Measurements from ENCODE around the gene OTOP3.
"Not testable (repeated sequence)": the region's sequence is repeated elsewhere in the genome, so short reads cannot be mapped to it uniquely, and the experiment has no call there.

Gene OTOP3

GRCh38 chr17:74960570-74961342, 25.1 kb downstream of the OTOP3 start:
- no peak overlapping the region for H3K27ac ChIP-seq (ENCODE audit: insufficient read depth, low read depth, low read length, poor library complexity, severe bottlenecking)
- H3K4me3 ChIP-seq (ENCODE audit: insufficient read depth, low read depth, low read length), result no peak overlapping the region
- WGBS, 2 experiments, result 29 to 39% methylated on average over 19 of the region's 19 CpGs
- no peaks in the 10 kb centered on the region for H3K36me3 ChIP-seq (ENCODE audit: control insufficient read depth, insufficient read depth, low read length)
- peaks cover 29% of the 10 kb centered on the region for H3K27me3 ChIP-seq (ENCODE audit: control insufficient read depth, insufficient read depth, low read length, poor library complexity, severe bottlenecking)
- no peaks in the 10 kb centered on the region for H3K4me1 ChIP-seq (ENCODE audit: control insufficient read depth, insufficient read depth, low read length)
- no peaks in the 10 kb centered on the region for H3K9me3 ChIP-seq (ENCODE audit: control insufficient read depth, low read length)

DNA sequence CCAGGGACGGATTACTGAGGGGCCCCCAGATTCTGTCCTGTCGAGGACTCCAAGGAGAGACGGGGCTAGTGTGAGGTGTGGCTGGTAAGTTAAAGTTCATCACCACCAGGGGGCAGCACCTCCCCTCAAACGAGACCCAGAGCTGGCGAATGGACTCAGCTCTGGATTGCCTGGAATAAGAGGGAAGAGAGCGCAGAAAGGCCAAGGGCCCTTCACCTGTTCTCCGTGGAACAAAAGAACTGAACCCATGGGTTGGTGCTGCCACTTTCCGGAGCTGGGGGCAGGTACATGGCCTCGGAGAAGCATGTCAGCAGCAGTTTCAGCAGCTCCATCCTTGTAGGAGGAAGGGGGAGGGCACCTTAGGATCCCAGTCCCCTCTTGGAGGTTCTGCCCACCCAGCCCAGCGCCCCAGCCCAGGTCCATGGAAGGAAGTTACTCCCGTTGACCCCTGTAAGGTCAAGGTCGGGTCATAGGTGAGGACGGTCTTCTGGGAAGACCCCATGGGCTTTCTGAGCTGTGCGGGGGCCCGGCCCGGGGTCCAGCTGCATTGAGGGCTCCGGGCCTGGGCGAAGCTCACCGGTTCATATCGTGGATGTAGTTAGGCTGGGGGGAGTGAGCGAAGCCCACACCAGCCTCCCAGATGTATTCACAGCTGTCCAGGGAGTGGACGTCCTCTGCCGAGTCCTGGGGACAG, 26.1 kb downstream of the OTOP3 start:
- H3K36me3 ChIP-seq (ENCODE audit: control insufficient read depth, insufficient read depth, low read length), result no peaks in the 10 kb centered on the region
- no peaks in the 10 kb centered on the region for H3K4me1 ChIP-seq (ENCODE audit: control insufficient read depth, insufficient read depth, low read length)
- H3K27ac ChIP-seq (ENCODE audit: insufficient read depth, low read depth, low read length, poor library complexity, severe bottlenecking), result no peak overlapping the region
- 53 to 56% methylated on average over 23 of the region's 23 CpGs for WGBS, 2 experiments
- H3K9me3 ChIP-seq (ENCODE audit: control insufficient read depth, low read length), result no peaks in the 10 kb centered on the region
- peaks cover 26% of the 10 kb centered on the region for H3K27me3 ChIP-seq (ENCODE audit: control insufficient read depth, insufficient read depth, low read length, poor library complexity, severe bottlenecking)
- no peak overlapping the region for H3K4me3 ChIP-seq (ENCODE audit: insufficient read depth, low read depth, low read length)

GRCh38 chr17:74962622-74963394, 27.1 kb downstream of the OTOP3 start:
- H3K27ac ChIP-seq (ENCODE audit: insufficient read depth, low read depth, low read length, poor library complexity, severe bottlenecking), result no peak overlapping the region
- 87 to 89% methylated on average over 18 of the region's 18 CpGs for WGBS, 2 experiments
- H3K27me3 ChIP-seq (ENCODE audit: control insufficient read depth, insufficient read depth, low read length, poor library complexity, severe bottlenecking), result peaks cover 26% of the 10 kb centered on the region
- no peaks in the 10 kb centered on the region for H3K4me1 ChIP-seq (ENCODE audit: control insufficient read depth, insufficient read depth, low read length)
- no peaks in the 10 kb centered on the region for H3K36me3 ChIP-seq (ENCODE audit: control insufficient read depth, insufficient read depth, low read length)
- H3K4me3 ChIP-seq (ENCODE audit: insufficient read depth, low read depth, low read length), result no peak overlapping the region
- no peaks in the 10 kb centered on the region for H3K9me3 ChIP-seq (ENCODE audit: control insufficient read depth, low read length)

- WGBS, 2 experiments, result 68 to 75% methylated on average over 12 of the region's 12 CpGs
- Histone ChIP-seq H3K27me3 (ENCODE audit: control insufficient read depth, insufficient read depth, low read length, poor library complexity, severe bottlenecking) (peaks cover 18% of the 10 kb centered on the region), H3K4me1 (ENCODE audit: control insufficient read depth, insufficient read depth, low read length) (no peaks in the 10 kb centered on the region), H3K36me3 (ENCODE audit: control insufficient read depth, insufficient read depth, low read length) (no peaks in the 10 kb centered on the region), H3K4me3 (ENCODE audit: insufficient read depth, low read depth, low read length) (no peak overlapping the region), H3K9me3 (ENCODE audit: control insufficient read depth, low read length) (no peaks in the 10 kb centered on the region), H3K27ac (ENCODE audit: insufficient read depth, low read depth, low read length, poor library complexity, severe bottlenecking) (no peak overlapping the region)
Observed at GRCh38 chr17:74963656-74964055, 28.0 kb downstream of the OTOP3 start.

DNA sequence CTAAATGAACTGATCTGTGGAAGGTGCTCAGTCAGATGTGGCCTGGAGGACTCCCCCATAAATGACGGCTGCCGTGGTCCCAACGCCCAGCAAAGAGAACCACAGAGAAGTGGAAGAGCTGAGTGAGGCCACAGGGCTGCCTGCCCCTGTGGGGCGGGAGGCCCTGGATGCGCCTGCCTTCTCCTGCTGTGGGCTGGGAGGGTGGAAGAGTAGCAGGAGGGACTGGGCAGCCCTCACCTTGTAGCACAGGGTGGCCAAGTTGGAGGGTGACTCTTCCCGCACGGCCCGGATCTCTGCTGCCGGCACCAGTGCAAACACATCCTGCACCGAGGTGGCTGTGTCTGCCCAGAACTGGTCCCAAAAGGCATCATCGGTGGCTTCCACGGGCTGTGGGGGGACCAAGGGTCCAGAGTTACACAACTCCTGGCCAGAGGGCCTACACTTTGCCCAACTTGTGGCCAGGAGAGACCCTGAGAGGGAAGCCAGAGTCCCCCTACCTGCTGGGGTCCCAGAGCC, 28.6 kb downstream of the OTOP3 start:
- Histone ChIP-seq H3K27ac (ENCODE audit: insufficient read depth, low read depth, low read length, poor library complexity, severe bottlenecking) (no peak overlapping the region), H3K4me3 (ENCODE audit: insufficient read depth, low read depth, low read length) (no peak overlapping the region), H3K36me3 (ENCODE audit: control insufficient read depth, insufficient read depth, low read length) (no peaks in the 10 kb centered on the region), H3K27me3 (ENCODE audit: control insufficient read depth, insufficient read depth, low read length, poor library complexity, severe bottlenecking) (peaks cover 12% of the 10 kb centered on the region), H3K4me1 (ENCODE audit: control insufficient read depth, insufficient read depth, low read length) (no peaks in the 10 kb centered on the region), H3K9me3 (ENCODE audit: control insufficient read depth, low read length) (no peaks in the 10 kb centered on the region)
- 92 to 95% methylated on average over 12 of the region's 12 CpGs for WGBS, 2 experiments

- no peaks in the 10 kb centered on the region for H3K36me3 ChIP-seq (ENCODE audit: control insufficient read depth, insufficient read depth, low read length)
- H3K27me3 ChIP-seq (ENCODE audit: control insufficient read depth, insufficient read depth, low read length, poor library complexity, severe bottlenecking), result peaks cover 6% of the 10 kb centered on the region
- no peak overlapping the region for H3K27ac ChIP-seq (ENCODE audit: insufficient read depth, low read depth, low read length, poor library complexity, severe bottlenecking)
- WGBS, 2 experiments, result 87 to 89% methylated on average over 14 of the region's 14 CpGs
- H3K4me3 ChIP-seq (ENCODE audit: insufficient read depth, low read depth, low read length), result no peak overlapping the region
- no peaks in the 10 kb centered on the region for H3K4me1 ChIP-seq (ENCODE audit: control insufficient read depth, insufficient read depth, low read length)
- H3K9me3 ChIP-seq (ENCODE audit: control insufficient read depth, low read length), result no peaks in the 10 kb centered on the region
Observed at GRCh38 chr17:74964988-74965622, 29.4 kb downstream of the OTOP3 start.

DNA sequence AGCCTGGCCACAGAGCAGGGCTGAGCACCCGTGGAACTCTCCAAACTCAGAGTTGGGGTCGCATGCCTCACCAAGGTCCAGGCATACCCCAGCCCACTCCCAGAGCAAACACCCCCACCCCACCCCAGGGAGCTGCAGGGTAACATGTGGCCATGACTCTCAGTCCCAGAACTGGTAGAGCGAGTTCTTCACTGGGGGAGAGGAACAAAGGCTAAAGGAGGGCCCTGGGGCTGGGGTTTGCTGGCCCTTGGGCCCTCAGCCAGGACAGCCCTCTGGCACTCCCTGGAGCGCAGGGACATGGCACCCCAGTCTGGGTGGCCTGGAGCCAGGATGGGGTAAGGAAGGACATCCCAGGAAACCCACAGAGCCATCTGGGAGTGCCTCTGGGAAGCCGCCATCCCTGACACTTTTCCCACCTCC, 32.7 kb downstream of the OTOP3 start:
- Histone ChIP-seq H3K27ac (ENCODE audit: insufficient read depth, low read depth, low read length, poor library complexity, severe bottlenecking) (no peak overlapping the region), H3K36me3 (ENCODE audit: control insufficient read depth, insufficient read depth, low read length) (no peaks in the 10 kb centered on the region), H3K4me3 (ENCODE audit: insufficient read depth, low read depth, low read length) (no peak overlapping the region), H3K27me3 (ENCODE audit: control insufficient read depth, insufficient read depth, low read length, poor library complexity, severe bottlenecking) (peaks cover 34% of the 10 kb centered on the region), H3K4me1 (ENCODE audit: control insufficient read depth, insufficient read depth, low read length) (peaks cover 5% of the 10 kb centered on the region), H3K9me3 (ENCODE audit: control insufficient read depth, low read length) (no peaks in the 10 kb centered on the region)
- 84 to 87% methylated on average over 5 of the region's 5 CpGs for WGBS, 2 experiments

DNA sequence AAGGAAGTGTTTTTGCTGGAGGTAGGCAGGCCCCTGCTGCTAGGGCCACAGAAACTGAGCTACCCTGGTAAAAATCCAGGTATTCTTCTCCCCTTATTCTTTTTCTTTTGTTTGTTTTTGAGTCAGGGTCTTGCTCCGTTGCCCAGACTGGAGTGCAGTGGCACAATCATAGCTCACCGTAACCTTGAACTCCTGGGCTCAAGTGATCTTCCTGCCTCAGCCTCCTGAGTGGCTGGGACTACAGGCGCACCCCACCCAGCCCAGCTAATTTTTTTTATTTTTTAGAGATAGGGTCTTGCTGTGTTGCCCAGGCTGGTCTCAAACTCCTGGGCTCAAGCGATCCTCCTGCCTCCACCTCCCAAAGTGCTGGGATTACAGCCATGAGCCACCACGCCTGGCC, 33.8 kb downstream of the OTOP3 start:
- 96% methylated on average over 5 of the region's 5 CpGs for WGBS, 2 experiments
- H3K36me3 ChIP-seq (ENCODE audit: control insufficient read depth, insufficient read depth, low read length); H3K4me3 ChIP-seq (ENCODE audit: insufficient read depth, low read depth, low read length); H3K9me3 ChIP-seq (ENCODE audit: control insufficient read depth, low read length); H3K4me1 ChIP-seq (ENCODE audit: control insufficient read depth, insufficient read depth, low read length); H3K27ac ChIP-seq (ENCODE audit: insufficient read depth, low read depth, low read length, poor library complexity, severe bottlenecking): not testable (repeated sequence)
- peaks cover 45% of the 10 kb centered on the region for H3K27me3 ChIP-seq (ENCODE audit: control insufficient read depth, insufficient read depth, low read length, poor library complexity, severe bottlenecking)

GRCh38 chr17:74970395-74970794, 34.7 kb downstream of the OTOP3 start:
- Histone ChIP-seq H3K36me3 (ENCODE audit: control insufficient read depth, insufficient read depth, low read length) (no peaks in the 10 kb centered on the region), H3K4me3 (ENCODE audit: insufficient read depth, low read depth, low read length) (no peak overlapping the region), H3K9me3 (ENCODE audit: control insufficient read depth, low read length) (no peaks in the 10 kb centered on the region), H3K27me3 (ENCODE audit: control insufficient read depth, insufficient read depth, low read length, poor library complexity, severe bottlenecking) (peaks cover 54% of the 10 kb centered on the region), H3K27ac (ENCODE audit: insufficient read depth, low read depth, low read length, poor library complexity, severe bottlenecking) (no peak overlapping the region), H3K4me1 (ENCODE audit: control insufficient read depth, insufficient read depth, low read length) (peaks cover 5% of the 10 kb centered on the region)
- 86 to 91% methylated on average over 3 of the region's 3 CpGs for WGBS, 2 experiments

Measured in ectodermal cell (in vitro differentiated cells).